B cell (primary cell): Measurements from ENCODE around the gene SLC9A3. TPM values are rescaled to one million over a fixed set of nuclear protein-coding genes. Genes with fewer than 3 reads are reported as not detected.

ENCODE experiments used
- ATAC-seq: fragments of 200-7000 bp; cut with Tn5 transposase; one replicate; pipeline ENCODE4 v1.10.0; 2021; ENCODE audit warnings: low read depth, mild to moderate bottlenecking, moderate number of reproducible peaks, moderate library complexity
- CTCF ChIA-PET: fragments of 350-600 bp; sonication (Branson Sonifier 250); formaldehyde crosslinking; loops from one replicate; lab custom pipeline; 2021; ENCODE audit warnings: antibody characterized with exemption, inconsistent platforms; lab: Charles Lee
- POLR2A ChIA-PET: fragments of 350-600 bp; sonication (Branson Sonifier 250); formaldehyde crosslinking; loops from one replicate; lab custom pipeline; 2021; ENCODE audit warnings: antibody characterized with exemption; lab: Charles Lee
- DNase-seq: peaks from one replicate; pipeline ENCODE4 v3.0.0; 2013
- H2AFZ ChIP-seq: 2 replicates; pipeline ENCODE4 v1.6.1; 2012; ENCODE audit warnings: mild to moderate bottlenecking, low read depth, low read length; ENCODE audit not compliant: insufficient read depth, poor library complexity, severe bottlenecking
- H3K27ac ChIP-seq, 2 donors: 1 replicate in 1 of 2; 2 replicates in 1 of 2; pipeline ENCODE4 v1.5.1; 2012 to 2013; ENCODE audit warnings: low read length in 2 of 2, mild to moderate bottlenecking in 2 of 2, moderate library complexity in 1 of 2
- H3K27me3 ChIP-seq, 4 experiments: fragments of 200-600 bp in 1 of 4; sonication (generic) in 1 of 4; replicated peaks in 1 of 4; 1 replicate in 2 of 4; 2 replicates in 2 of 4; pipeline versions ENCODE4 v1.6.1 to v1.7.0; 2013 to 2016; ENCODE audit warnings: low read length in 3 of 4, mild to moderate bottlenecking in 2 of 4, mixed read lengths in 1 of 4, moderate library complexity in 1 of 4; ENCODE audit not compliant: insufficient read depth in 4 of 4, control insufficient read depth in 3 of 4; ENCODE audit errors: control extremely low read depth in 1 of 4
- H3K36me3 ChIP-seq, 2 experiments: replicated peaks in 1 of 2; 1 replicate in 1 of 2; 2 replicates in 1 of 2; pipeline versions ENCODE4 v1.6.1 to v1.7.1; 2013; ENCODE audit warnings: low read length in 1 of 2; ENCODE audit not compliant: insufficient read depth in 2 of 2, control insufficient read depth in 1 of 2; ENCODE audit errors: control extremely low read depth in 1 of 2, extremely low read depth in 1 of 2
- H3K4me1 ChIP-seq, 2 donors: fragments of 200-600 bp in 1 of 2; sonication (generic) in 1 of 2; 1 replicate in 1 of 2; 2 replicates in 1 of 2; pipeline versions ENCODE4 v1.5.1 to v1.6.1; 2013 to 2017; ENCODE audit warnings: low read length in 2 of 2; ENCODE audit not compliant: control insufficient read depth in 2 of 2, insufficient read depth in 2 of 2
- H3K4me2 ChIP-seq: replicated peaks from 2 replicates; pipeline ENCODE3; 2012; ENCODE audit warnings: mild to moderate bottlenecking, low read depth, low read length; ENCODE audit not compliant: poor library complexity, severe bottlenecking
- H3K4me3 ChIP-seq, 5 experiments: fragments of 200-600 bp in 1 of 5; sonication (generic) in 1 of 5; 1 replicate in 3 of 5; 2 replicates in 2 of 5; pipeline versions ENCODE4 v1.5.1 to v1.7.0; 2011 to 2016; ENCODE audit warnings: low read length in 4 of 5, mild to moderate bottlenecking in 4 of 5, low read depth in 2 of 5, control low read depth in 1 of 5, moderate library complexity in 1 of 5; ENCODE audit not compliant: insufficient read depth in 1 of 5; ENCODE audit errors: control extremely low read depth in 1 of 5, extremely low read depth in 1 of 5
- H3K79me2 ChIP-seq: fragments of 200-600 bp; sonication (generic); one replicate; pipeline ENCODE4 v1.6.0; 2016; ENCODE audit warnings: low read length; ENCODE audit not compliant: control insufficient read depth, insufficient read depth
- H3K9ac ChIP-seq: fragments of 200-600 bp; sonication (generic); 2 replicates; pipeline ENCODE4 v1.6.1; 2017; ENCODE audit warnings: mild to moderate bottlenecking, low read length, moderate library complexity
- H3K9me3 ChIP-seq, 3 donors: one replicate each; pipeline versions ENCODE4 v1.6.1 to v1.7.1; 2013; ENCODE audit warnings: low read length in 2 of 3; ENCODE audit not compliant: control insufficient read depth in 2 of 3, insufficient read depth in 1 of 3; ENCODE audit errors: control extremely low read depth in 1 of 3
- H4K20me1 ChIP-seq: 2 replicates; pipeline ENCODE4 v1.6.0; 2012; ENCODE audit warnings: mild to moderate bottlenecking, low read length; ENCODE audit not compliant: insufficient read depth, control insufficient read depth, poor library complexity, severe bottlenecking
- H3K27ac Mint-ChIP-seq: one replicate; pipeline ENCODE4 v1.8.0; 2021; ENCODE audit warnings: mixed read lengths
- H3K27me3 Mint-ChIP-seq: one replicate; pipeline ENCODE4 v1.8.0; 2021; ENCODE audit warnings: mixed read lengths
- H3K4me1 Mint-ChIP-seq: one replicate; pipeline ENCODE4 v1.8.0; 2021; ENCODE audit warnings: mixed read lengths
- H3K4me3 Mint-ChIP-seq: one replicate; pipeline ENCODE4 v1.8.0; 2021; ENCODE audit warnings: mixed read lengths
- H3K9me3 Mint-ChIP-seq: one replicate; pipeline ENCODE4 v1.8.0; 2022; ENCODE audit warnings: mixed read lengths; ENCODE audit not compliant: insufficient read depth
- CTCF ChIP-seq: fragments of 200-600 bp; IDR thresholded peaks from one replicate; pipeline ENCODE4 v1.8.0; 2022; ENCODE audit warnings: antibody characterized with exemption, mild to moderate bottlenecking
- EZH2 ChIP-seq: IDR thresholded peaks from 2 replicates; pipeline ENCODE4 v1.6.1; 2012; ENCODE audit warnings: borderline replicate concordance, low read depth, mild to moderate bottlenecking, moderate library complexity, low read length; ENCODE audit not compliant: insufficient read depth, poor library complexity, severe bottlenecking
- WGBS: methylation state at CpG from one replicate; pipeline ENCODE4 v1.1.5; 2013; ENCODE audit warnings: missing lambda C conversion rate; ENCODE audit not compliant: insufficient coverage; 5-methylcytosine and 5-hydroxymethylcytosine counted together
- intact Hi-C: fragments of 100-400 bp; cut with micrococcal nuclease; formaldehyde crosslinking; loops from one replicate; pipeline ENCODE4 v1.10.0; 2022
- polyA plus RNA-seq: library from polyadenylated mRNA; depleted of rRNA; stranded (reverse); fragments of >200 nt; gene quantifications from 2 replicates; pipeline ENCODE4 v1.2.3, GENCODE V29; 2012
- total RNA-seq, 2 donors: library from RNA; stranded (reverse); fragments of 120-200 nt in 1 of 2; gene quantifications; 1 replicate in 1 of 2; 2 replicates in 1 of 2; pipeline versions ENCODE4 v1.2.3 to v1.2.4, GENCODE V29; 2013 to 2022

SLC9A3 gene
- total and polyA plus RNA-seq, 2 donors (not counting 1 experiment from before 2014, with no cell fraction given), result 0.84 to 2.0 TPM

GRCh38 chr5:451587-452458, 72.4 kb downstream of the SLC9A3 start:
- Mint-ChIP-seq H3K27ac (no peak overlapping the region), H3K4me3 (no peak overlapping the region), H3K27me3 (no peaks in the 10 kb centered on the region), H3K4me1 (peaks cover 2% of the 10 kb centered on the region), H3K9me3 (peaks cover 9% of the 10 kb centered on the region)
- intact Hi-C loops, result no loop called here
- Histone ChIP-seq H3K79me2 (peaks cover 70% of the 10 kb centered on the region), H3K27me3 (no peaks in the 10 kb centered on the region), H3K9ac (no peak overlapping the region), H3K4me1 (no peaks in the 10 kb centered on the region), H3K4me2 (no peak overlapping the region), H3K36me3 (peaks cover 25 to 82% of the 10 kb centered on the region in 2 experiments), H3K4me3 (no peak overlapping the region), H3K9me3 (peaks cover 9 to 14% (median 11%) of the 10 kb centered on the region in 3 donors), H4K20me1 (peaks cover 55% of the 10 kb centered on the region), H3K27ac (no peak overlapping the region), H2AFZ (no peak overlapping the region)
- WGBS, result 100% methylated on average over 1 of the region's 5 CpGs
- no peak for DNase-seq
- no peak for ATAC-seq
- CTCF ChIA-PET, result no interaction called here
- no peak for TF ChIP-seq EZH2
- no peak for TF ChIP-seq CTCF
- POLR2A ChIA-PET, result no interaction called here

- POLR2A ChIA-PET, result no interaction called here
- H3K4me3 ChIP-seq, result no peak overlapping the region
- H4K20me1 ChIP-seq, result peaks cover 44% of the 10 kb centered on the region
- H2AFZ ChIP-seq, result no peak overlapping the region
- DNase-seq (no peak), ATAC-seq (no peak)
- H3K36me3 ChIP-seq, result peaks cover 29 to 70% of the 10 kb centered on the region in 2 experiments
- intact Hi-C loops, result loop anchor here (10.0 kb wide), 1 partner anchor 166 kb away; the partner anchor contains the start of gene CEP72
- no peak overlapping the region for H3K4me2 ChIP-seq
- Mint-ChIP-seq H3K27me3 (no peaks in the 10 kb centered on the region), H3K4me3 (no peak overlapping the region), H3K9me3 (peaks cover 9% of the 10 kb centered on the region), H3K27ac (no peak overlapping the region), H3K4me1 (peaks cover 20% of the 10 kb centered on the region)
- WGBS, result 100% methylated on average over 1 of the region's 5 CpGs
- H3K27ac ChIP-seq, result no peak overlapping the region
- H3K27me3 ChIP-seq, result no peaks in the 10 kb centered on the region
- no peak overlapping the region for H3K9ac ChIP-seq
- CTCF ChIA-PET, result interaction anchor here (1.1 kb wide), 1 partner anchor 17 kb away, joined by 3 read pairs; no protein-coding TSS in a partner anchor
- TF ChIP-seq EZH2, result no peak
- no peak for TF ChIP-seq CTCF
- H3K9me3 ChIP-seq, result peaks cover 9 to 14% (median 11%) of the 10 kb centered on the region in 3 donors
- H3K79me2 ChIP-seq, result peaks cover 55% of the 10 kb centered on the region
- H3K4me1 ChIP-seq, result peaks cover 0 to 1% of the 10 kb centered on the region in 2 donors
Measured at GRCh38 chr5:449151-449550, 75.1 kb downstream of the SLC9A3 start.
